WTC11 (cell line): ENCODE results near the gene ATG9B. TPM values are rescaled to one million over a fixed set of nuclear protein-coding genes. Genes with fewer than 3 reads are reported as not detected.

ENCODE experiments used
- AFF4 ChIP-seq: sonication (generic); formaldehyde crosslinking; IDR thresholded peaks from 2 replicates; pipeline ENCODE4 v1.8.1; 2023; ENCODE audit warnings: mild to moderate bottlenecking, missing genetic modification reagents, borderline replicate concordance
- AR ChIP-seq: fragments of 250-450 bp; sonication (Bioruptor Pico); IDR thresholded peaks from 2 replicates; pipeline ENCODE4 v1.9.0; 2021; ENCODE audit warnings: mild to moderate bottlenecking
- ATF2 ChIP-seq: sonication (generic); formaldehyde crosslinking; IDR thresholded peaks from 2 replicates; pipeline ENCODE4 v1.8.1; 2022; ENCODE audit warnings: low read depth, missing genetic modification reagents, borderline replicate concordance
- CREB1 ChIP-seq: sonication (generic); formaldehyde crosslinking; IDR thresholded peaks from 2 replicates; pipeline ENCODE4 v1.8.0; 2023; ENCODE audit warnings: mild to moderate bottlenecking, missing genetic modification reagents
- E2F1 ChIP-seq: sonication (generic); formaldehyde crosslinking; IDR thresholded peaks from 2 replicates; pipeline ENCODE4 v1.8.0; 2022; ENCODE audit warnings: mild to moderate bottlenecking, missing genetic modification reagents
- E2F5 ChIP-seq: sonication (generic); formaldehyde crosslinking; IDR thresholded peaks from 2 replicates; pipeline ENCODE4 v1.8.1; 2022; ENCODE audit warnings: mild to moderate bottlenecking, moderate library complexity, missing genetic modification reagents
- ERG ChIP-seq: fragments of 250-450 bp; sonication (Bioruptor Pico); IDR thresholded peaks from 2 replicates; pipeline ENCODE4 v1.8.0; 2021; ENCODE audit warnings: mild to moderate bottlenecking
- ESRRA ChIP-seq: sonication (generic); formaldehyde crosslinking; IDR thresholded peaks from 2 replicates; pipeline ENCODE4 v1.8.1; 2022; ENCODE audit warnings: mild to moderate bottlenecking, missing genetic modification reagents, borderline replicate concordance
- FOXP4 ChIP-seq: sonication (generic); formaldehyde crosslinking; IDR thresholded peaks from 2 replicates; pipeline ENCODE4 v1.8.0; 2022; ENCODE audit warnings: mild to moderate bottlenecking, missing genetic modification reagents
- GABPB1 ChIP-seq: sonication (generic); formaldehyde crosslinking; IDR thresholded peaks from 2 replicates; pipeline ENCODE4 v1.8.1; 2023; ENCODE audit warnings: mild to moderate bottlenecking, missing genetic modification reagents
- HMGA2 ChIP-seq: fragments of 250-450 bp; sonication (Bioruptor Pico); IDR thresholded peaks from 2 replicates; pipeline ENCODE4 v1.4.0; 2021; ENCODE audit warnings: mild to moderate bottlenecking, moderate library complexity
- OVOL2 ChIP-seq: fragments of 250-450 bp; sonication (Bioruptor Pico); IDR thresholded peaks from 2 replicates; pipeline ENCODE4 v1.9.0; 2021; ENCODE audit warnings: mild to moderate bottlenecking, borderline replicate concordance
- PRRX2 ChIP-seq: fragments of 250-450 bp; sonication (Bioruptor Pico); IDR thresholded peaks from 2 replicates; pipeline ENCODE4 v1.8.0; 2021; ENCODE audit warnings: mild to moderate bottlenecking
- TEAD1 ChIP-seq: sonication (generic); formaldehyde crosslinking; IDR thresholded peaks from 2 replicates; pipeline ENCODE4 v1.8.0; 2022; ENCODE audit warnings: mild to moderate bottlenecking, missing genetic modification reagents
- USF2 ChIP-seq: sonication (generic); formaldehyde crosslinking; IDR thresholded peaks from 2 replicates; pipeline ENCODE4 v1.8.1; 2023; ENCODE audit warnings: mild to moderate bottlenecking, missing genetic modification reagents, moderate library complexity
- ZBTB21 ChIP-seq: sonication (generic); formaldehyde crosslinking; IDR thresholded peaks from 2 replicates; pipeline ENCODE4 v1.8.1; 2023; ENCODE audit warnings: mild to moderate bottlenecking, missing genetic modification reagents, borderline replicate concordance
- ZNF138 ChIP-seq: sonication (generic); formaldehyde crosslinking; conservative IDR thresholded peaks from 2 replicates; pipeline ENCODE4 v1.8.1; 2022; ENCODE audit warnings: mild to moderate bottlenecking, moderate library complexity, missing genetic modification reagents
- ZNF281 ChIP-seq: sonication (generic); formaldehyde crosslinking; IDR thresholded peaks from 2 replicates; pipeline ENCODE4 v1.8.0; 2023; ENCODE audit warnings: mild to moderate bottlenecking, missing genetic modification reagents
- ZNF416 ChIP-seq: fragments of 250-450 bp; sonication (Bioruptor Pico); IDR thresholded peaks from 2 replicates; pipeline ENCODE4 v1.9.0; 2021; ENCODE audit warnings: mild to moderate bottlenecking, inconsistent platforms
- total RNA-seq: library from RNA; stranded (reverse); gene quantifications from 3 replicates; pipeline ENCODE4 v1.2.3, GENCODE V29; 2021

The ATG9B gene
- total RNA-seq, 1 experiment from 2014 or later: 2.4 TPM

- TF ChIP-seq PRRX2 (CRISPR knock-in tag) (no peak), OVOL2 (no peak), TEAD1 (CRISPR knock-in tag) (no peak), E2F1 (no peak), HMGA2 (no peak), ZBTB21 (CRISPR knock-in tag) (no peak), GABPB1 (peak; percentile 22; the same call in 1 of the 2 replicates), ZNF138 (CRISPR knock-in tag) (no peak), ERG (no peak), FOXP4 (CRISPR knock-in tag) (peak; percentile 30; the same call in 1 of the 2 replicates), ZNF416 (no peak), USF2 (peak; percentile 98), AFF4 (no peak), ATF2 (no peak), ESRRA (CRISPR knock-in tag) (no peak), E2F5 (CRISPR knock-in tag) (no peak), AR (CRISPR knock-in tag) (no peak), CREB1 (0 out of 2 replicates have a peak, but pooled peaks have one; percentile 46), ZNF281 (CRISPR knock-in tag) (peak; percentile 89)
These were observed 38.3 kb upstream of the ATG9B start (continued) for GRCh38 chr7:151062399-151063211.
